Skeletal muscle tissue (tissue), 4 donors: ENCODE data around the gene PIK3CA. TPM values are rescaled to one million over a fixed set of nuclear protein-coding genes. Genes with fewer than 3 reads are reported as not detected.

Source experiments
- H3K27ac ChIP-seq: one replicate; pipeline ENCODE4 v1.7.0; 2013; ENCODE audit warnings: mild to moderate bottlenecking, low read depth, low read length, inconsistent platforms
- H3K27me3 ChIP-seq, 3 donors: one replicate each; pipeline ENCODE4 v1.7.0; 2013; ENCODE audit warnings: low read length in 3 of 3; ENCODE audit not compliant: control insufficient read depth in 3 of 3, insufficient read depth in 3 of 3
- H3K36me3 ChIP-seq, 3 donors: one replicate each; pipeline ENCODE4 v1.7.0; 2013; ENCODE audit warnings: low read length in 3 of 3; ENCODE audit not compliant: control insufficient read depth in 3 of 3, insufficient read depth in 3 of 3
- H3K4me1 ChIP-seq, 3 donors: one replicate each; pipeline ENCODE4 v1.7.0; 2013; ENCODE audit warnings: low read length in 3 of 3, mild to moderate bottlenecking in 3 of 3; ENCODE audit not compliant: control insufficient read depth in 3 of 3, insufficient read depth in 3 of 3
- H3K4me3 ChIP-seq, 3 donors: one replicate each; pipeline ENCODE4 v1.7.0; 2013; ENCODE audit warnings: low read length in 3 of 3
- H3K9ac ChIP-seq, 3 donors: one replicate each; pipeline ENCODE4 v1.7.0; 2013; ENCODE audit warnings: low read length in 3 of 3, mild to moderate bottlenecking in 3 of 3, moderate library complexity in 2 of 3, low read depth in 1 of 3
- H3K9me3 ChIP-seq, 3 donors: one replicate each; pipeline ENCODE4 v1.7.0; 2013; ENCODE audit warnings: low read length in 3 of 3; ENCODE audit not compliant: control insufficient read depth in 3 of 3
- total RNA-seq: library from RNA; depleted of rRNA; stranded (reverse); fragments of >200 nt; gene quantifications from one replicate; pipeline ENCODE4 v1.2.3, GENCODE V29; 2014
- donor health status: Osteomylitis.

Gene PIK3CA
- total RNA-seq, 1 donor from 2014 or later, result 20.4 TPM

- H3K4me1 ChIP-seq, result no peaks in the 10 kb centered on the region
- H3K4me3 ChIP-seq, result no peak overlapping the region
- H3K9ac ChIP-seq, result no peak overlapping the region
- no peak overlapping the region for H3K27ac ChIP-seq
- H3K36me3 ChIP-seq, result no peaks in the 10 kb centered on the region
- no peaks in the 10 kb centered on the region for H3K9me3 ChIP-seq
- H3K27me3 ChIP-seq, result no peaks in the 10 kb centered on the region
These were observed 14.6 kb upstream of the PIK3CA start for GRCh38 chr3:179133575-179133974.

- Histone ChIP-seq H3K36me3 (no peaks in the 10 kb centered on the region), H3K9ac (no peak overlapping the region), H3K27me3 (no peaks in the 10 kb centered on the region), H3K4me3 (no peak overlapping the region), H3K9me3 (no peaks in the 10 kb centered on the region), H3K4me1 (no peaks in the 10 kb centered on the region), H3K27ac (no peak overlapping the region)
These were observed 12.0 kb upstream of the PIK3CA start for GRCh38 chr3:179136195-179136594.

GRCh38 chr3:179141890-179142289, 6.3 kb upstream of the PIK3CA start:
- Histone ChIP-seq H3K9me3 (no peaks in the 10 kb centered on the region), H3K4me1 (peaks cover 0 to 2% (median 0%) of the 10 kb centered on the region in 3 donors), H3K36me3 (no peaks in the 10 kb centered on the region), H3K4me3 (no peak overlapping the region), H3K9ac (no peak overlapping the region), H3K27me3 (no peaks in the 10 kb centered on the region), H3K27ac (no peak overlapping the region)

GRCh38 chr3:179146911-179147513, 1.1 kb upstream of the PIK3CA start:
- Histone ChIP-seq H3K4me3 (peak overlapping the region; percentile 67 to 99 (median 83)), H3K9me3 (no peaks in the 10 kb centered on the region), H3K36me3 (no peaks in the 10 kb centered on the region), H3K27ac (peak overlapping the region; percentile 88), H3K27me3 (no peaks in the 10 kb centered on the region), H3K4me1 (peaks cover 6 to 24% (median 8%) of the 10 kb centered on the region in 3 donors), H3K9ac (peak overlapping the region; percentile 84 to 91 (median 88))

- Histone ChIP-seq H3K9ac (peak overlapping the region; percentile 84 to 91 (median 88)), H3K9me3 (no peaks in the 10 kb centered on the region), H3K4me3 (peak overlapping the region; percentile 67 to 99 (median 83)), H3K36me3 (no peaks in the 10 kb centered on the region), H3K27ac (peak overlapping the region; percentile 88), H3K27me3 (no peaks in the 10 kb centered on the region), H3K4me1 (peaks cover 6 to 24% (median 8%) of the 10 kb centered on the region in 3 donors)
These were observed 664 bp upstream of the PIK3CA start for GRCh38 chr3:179147514-179147872.

GRCh38 chr3:179148616-179149405, 654 bp downstream of the PIK3CA start:
- no peaks in the 10 kb centered on the region for H3K27me3 ChIP-seq
- H3K9me3 ChIP-seq, result no peaks in the 10 kb centered on the region
- peak overlapping the region; percentile 87 to 92 (median 89) for H3K9ac ChIP-seq
- H3K4me3 ChIP-seq, result peak overlapping the region; percentile 84 to 89 (median 86)
- peaks cover 6 to 24% (median 8%) of the 10 kb centered on the region in 3 donors for H3K4me1 ChIP-seq
- peak overlapping the region; percentile 88 for H3K27ac ChIP-seq
- H3K36me3 ChIP-seq, result no peaks in the 10 kb centered on the region

GRCh38 chr3:179149406-179149867, 1.3 kb downstream of the PIK3CA start:
- H3K27me3 ChIP-seq, result no peaks in the 10 kb centered on the region
- peak overlapping the region; percentile 88 for H3K27ac ChIP-seq
- H3K4me1 ChIP-seq, result peaks cover 6 to 24% (median 13%) of the 10 kb centered on the region in 3 donors
- H3K4me3 ChIP-seq, result peak overlapping the region; percentile 84 to 89 (median 86)
- no peaks in the 10 kb centered on the region for H3K36me3 ChIP-seq
- H3K9ac ChIP-seq, result peak overlapping the region; percentile 87 to 92 (median 89)
- no peaks in the 10 kb centered on the region for H3K9me3 ChIP-seq

- peaks cover 6 to 24% (median 13%) of the 10 kb centered on the region in 3 donors for H3K4me1 ChIP-seq
- peak overlapping the region; percentile 88 for H3K27ac ChIP-seq
- H3K4me3 ChIP-seq, result peak overlapping the region; percentile 84 to 89 (median 86)
- no peaks in the 10 kb centered on the region for H3K9me3 ChIP-seq
- no peaks in the 10 kb centered on the region for H3K36me3 ChIP-seq
- no peaks in the 10 kb centered on the region for H3K27me3 ChIP-seq
- peak overlapping the region; percentile 87 to 92 (median 89) for H3K9ac ChIP-seq
These were observed 1.8 kb downstream of the PIK3CA start for GRCh38 chr3:179149951-179150350.

- H3K27me3 ChIP-seq, result no peaks in the 10 kb centered on the region
- no peak overlapping the region for H3K4me3 ChIP-seq
- no peaks in the 10 kb centered on the region for H3K9me3 ChIP-seq
- H3K27ac ChIP-seq, result no peak overlapping the region
- no peaks in the 10 kb centered on the region for H3K36me3 ChIP-seq
- peak overlapping the region in 2 of 3 donors; percentile 5 to 89 for H3K9ac ChIP-seq
- peaks cover 6 to 24% (median 13%) of the 10 kb centered on the region in 3 donors for H3K4me1 ChIP-seq
These were observed 2.5 kb downstream of the PIK3CA start for GRCh38 chr3:179150610-179151009.

- Histone ChIP-seq H3K36me3 (no peaks in the 10 kb centered on the region), H3K27ac (no peak overlapping the region), H3K27me3 (no peaks in the 10 kb centered on the region), H3K4me1 (peaks cover 12 to 29% (median 19%) of the 10 kb centered on the region in 3 donors), H3K9me3 (no peaks in the 10 kb centered on the region), H3K4me3 (no peak overlapping the region), H3K9ac (no peak overlapping the region)
These were observed 3.3 kb downstream of the PIK3CA start for GRCh38 chr3:179151474-179151873.
